HepG2 (cell line): ENCODE data around the gene PRKCE. TPM values are rescaled to one million over a fixed set of nuclear protein-coding genes. Genes with fewer than 3 reads are reported as not detected.

Experiments
- ATAC-seq: fragments of 200-7000 bp; cut with Tn5 transposase; 3 replicates; pipeline ENCODE4 v1.9.1; 2020; ENCODE audit warnings: mild to moderate bottlenecking, moderate library complexity
- BruUV-seq: library from RNA; stranded (reverse); fragments of 400-500 nt; replicated peaks from 2 replicates; lab custom pipeline; 2021; lab: Mats Ljungman, UMichigan
- CTCF ChIA-PET: fragments of 300-600 bp; formaldehyde crosslinking; extraction: SDS; loops from one replicate; lab custom pipeline; 2021; ENCODE audit warnings: low total read pairs, inconsistent platforms, low intra/inter-chr PET ratio; lab: Yijun Ruan, JAX
- POLR2A ChIA-PET: fragments of 350-600 bp; sonication (Branson Sonifier 250); formaldehyde crosslinking; loops from one replicate; lab custom pipeline; 2020; ENCODE audit warnings: antibody characterized with exemption, inconsistent platforms; lab: Yijun Ruan, JAX
- DNase-seq: peaks from one replicate; pipeline ENCODE4 v3.0.0-alpha.2; 2015; ENCODE audit warnings: low spot score
- FAIRE-seq: peaks from 3 replicates; lab custom pipeline; 2011; peaks lifted over from hg19 to GRCh38; lab: Jason Lieb, UNC
- H2AFZ ChIP-seq: one replicate; pipeline ENCODE4 v1.6.1; 2011; ENCODE audit warnings: low read length, inconsistent platforms
- H3K27ac ChIP-seq: fragments of 300-600 bp; 3 replicates; pipeline ENCODE4 v1.8.0; 2011; ENCODE audit warnings: mixed run types, mild to moderate bottlenecking, mixed read lengths, low read length, inconsistent platforms; ENCODE audit not compliant: insufficient read depth; ENCODE audit errors: extremely low read length
- H3K27me3 ChIP-seq, 2 experiments: fragments of 200-600 bp in 1 of 2; 2 replicates in 1 of 2; 3 replicates in 1 of 2; pipeline versions ENCODE4 v1.6.0 to v1.8.0; 2011; ENCODE audit warnings: low read length in 2 of 2, mild to moderate bottlenecking in 2 of 2, moderate library complexity in 2 of 2, inconsistent platforms in 1 of 2; ENCODE audit not compliant: insufficient read depth in 2 of 2, control insufficient read depth in 1 of 2
- H3K36me3 ChIP-seq, 2 experiments: fragments of 200-600 bp in 1 of 2; replicated peaks in 1 of 2; 2 replicates in 1 of 2; 3 replicates in 1 of 2; pipeline versions ENCODE4 v1.5.1 to v1.8.0; 2011; ENCODE audit warnings: low read length in 2 of 2, inconsistent platforms in 1 of 2; ENCODE audit not compliant: insufficient read depth in 2 of 2, control insufficient read depth in 1 of 2
- H3K4me1 ChIP-seq: 2 replicates; pipeline ENCODE4 v1.5.1; 2012; ENCODE audit warnings: low read length, inconsistent platforms; ENCODE audit not compliant: insufficient read depth
- H3K4me2 ChIP-seq: 2 replicates; pipeline ENCODE4 v1.6.0; 2011; ENCODE audit warnings: low read depth, low read length, inconsistent platforms
- H3K4me3 ChIP-seq, 3 experiments: fragments of 200-600 bp in 1 of 3; sonication (generic), shearing (Covaris generic) in 1 of 3; replicated peaks in 1 of 3; 2 replicates each; pipeline ENCODE4 v1.5.1; 2011 to 2016; ENCODE audit warnings: low read length in 3 of 3, inconsistent platforms in 2 of 3, low read depth in 2 of 3, mild to moderate bottlenecking in 2 of 3, control low read depth in 1 of 3, mixed read lengths in 1 of 3; ENCODE audit not compliant: insufficient read depth in 1 of 3
- H3K79me2 ChIP-seq: one replicate; pipeline ENCODE4 v1.6.1; 2011; ENCODE audit warnings: low read length, inconsistent platforms; ENCODE audit not compliant: insufficient read depth
- H3K9ac ChIP-seq: 2 replicates; pipeline ENCODE4 v1.6.0; 2011; ENCODE audit warnings: mild to moderate bottlenecking, low read depth, low read length, inconsistent platforms; ENCODE audit not compliant: insufficient read depth
- H3K9me3 ChIP-seq: 2 replicates; pipeline ENCODE4 v1.5.1; 2012; ENCODE audit warnings: mild to moderate bottlenecking, low read length
- H4K20me1 ChIP-seq: 2 replicates; pipeline ENCODE4 v1.6.0; 2011; ENCODE audit warnings: inconsistent platforms, mild to moderate bottlenecking, low read length, moderate library complexity; ENCODE audit not compliant: insufficient read depth
- AKNA ChIP-seq: sonication (generic); formaldehyde crosslinking; IDR thresholded peaks from 2 replicates; pipeline ENCODE4 v1.4.0; 2020; ENCODE audit warnings: missing genetic modification reagents, borderline replicate concordance
- CHD2 ChIP-seq: IDR thresholded peaks from 2 replicates; pipeline ENCODE4 v1.6.1; 2011; ENCODE audit warnings: low read depth, low read length, improper control_type of control experiment
- FLYWCH1 ChIP-seq: sonication (generic); formaldehyde crosslinking; IDR thresholded peaks from 2 replicates; pipeline ENCODE4 v1.8.1; 2023; ENCODE audit warnings: mild to moderate bottlenecking, missing genetic modification reagents
- FOXO1 ChIP-seq: sonication (generic); formaldehyde crosslinking; IDR thresholded peaks from 2 replicates; pipeline ENCODE4 v1.4.0; 2020; ENCODE audit warnings: missing genetic modification reagents
- HNRNPL ChIP-seq: fragments of 200-400 bp; formaldehyde crosslinking; IDR thresholded peaks from 2 replicates; pipeline ENCODE4 v1.6.1; 2017; ENCODE audit warnings: mild to moderate bottlenecking, low read depth, low read length
- MTA1 ChIP-seq: sonication (generic); formaldehyde crosslinking; IDR thresholded peaks from 2 replicates; pipeline ENCODE4 v1.4.0; 2020; ENCODE audit warnings: missing genetic modification reagents, mild to moderate bottlenecking, borderline replicate concordance
- ZNF234 ChIP-seq: sonication (generic); formaldehyde crosslinking; conservative IDR thresholded peaks from 2 replicates; pipeline ENCODE4 v1.5.1; 2020; ENCODE audit warnings: mild to moderate bottlenecking, missing genetic modification reagents
- ZNF510 ChIP-seq: sonication (generic); formaldehyde crosslinking; IDR thresholded peaks from 2 replicates; pipeline ENCODE4 v1.4.0; 2020; ENCODE audit warnings: low read depth, mild to moderate bottlenecking, missing genetic modification reagents
- ZNF670 ChIP-seq: sonication (generic); formaldehyde crosslinking; IDR thresholded peaks from 2 replicates; pipeline ENCODE4 v1.8.0; 2022; ENCODE audit warnings: mild to moderate bottlenecking, missing genetic modification reagents, borderline replicate concordance
- WGBS: methylation state at CpG from one replicate; pipeline ENCODE4 v1.1.6; 2017; ENCODE audit warnings: low lambda C conversion rate; 5-methylcytosine and 5-hydroxymethylcytosine counted together
- in situ Hi-C: cut with HindIII; loops from 2 replicates; pipeline ENCODE4 v1.10.0; 2017; ENCODE audit warnings: low pct_unique_long_range_greater_than_20kb; ENCODE audit not compliant: extremely low pct_ligation_motif_present
- intact Hi-C: fragments of 100-400 bp; cut with micrococcal nuclease; formaldehyde crosslinking; loops from one replicate; pipeline ENCODE4 v1.10.0; 2022; ENCODE audit not compliant: unreplicated experiment
- polyA plus RNA-seq, 8 experiments: library from polyadenylated mRNA; depleted of rRNA in 3 of 8; stranded (reverse) in 7 of 8; unstranded in 1 of 8; fragments of >200 nt; fragmentation: Illumina TruSeq in 4 of 8; extraction: Trizol in 4 of 8; gene quantifications; 2 replicates each; pipeline versions ENCODE4 v1.2.1 to v1.2.3, GENCODE V29; 2011 to 2016; ENCODE audit warnings: low read depth in 4 of 8, missing spikeins in 1 of 8, mixed read lengths in 1 of 8; ENCODE audit not compliant: insufficient read depth in 1 of 8
- total RNA-seq, 5 experiments: library from RNA; depleted of rRNA; stranded (reverse); fragments of >200 nt; fragmentation: Illumina TruSeq; extraction: Trizol; gene quantifications; 2 replicates each; pipeline ENCODE4 v1.2.3, GENCODE V29; 2016; ENCODE audit warnings: low read depth in 1 of 5
- TF ChIP-seq, protein P1 (sequence below): sonication (generic); formaldehyde crosslinking; IDR thresholded peaks from 2 replicates; pipeline ENCODE4 v1.4.0; 2020; ENCODE audit warnings: missing genetic modification reagents, borderline replicate concordance
- TF ChIP-seq, protein P2 (sequence below): sonication (generic); formaldehyde crosslinking; IDR thresholded peaks from 2 replicates; pipeline ENCODE4 v1.4.0; 2020; ENCODE audit warnings: missing genetic modification reagents

The PRKCE gene
- total and polyA plus RNA-seq, 2 of the 13 experiments (the other 11 are each of a cell fraction or from before 2014, with no cell fraction given): 1.0 to 3.9 TPM

DNA sequence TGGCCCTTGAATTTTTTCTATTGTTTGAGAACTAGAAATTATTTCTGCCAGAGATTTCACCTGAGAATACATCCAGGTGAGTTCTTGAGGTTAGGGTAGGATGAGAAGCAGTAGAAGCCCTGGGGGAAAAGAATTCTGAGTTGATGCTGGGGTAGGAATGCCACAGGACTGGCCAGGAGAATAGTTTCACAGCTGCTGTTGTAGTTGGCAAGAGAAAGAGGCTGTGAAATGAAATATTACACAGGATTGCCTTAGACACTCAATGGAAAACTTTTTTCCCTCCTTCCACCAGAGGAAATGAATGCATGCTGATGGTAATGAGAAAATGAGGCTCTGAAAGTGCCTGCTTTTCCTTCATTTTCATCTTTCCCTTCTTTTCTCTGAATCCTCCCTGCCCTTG lies 54.6 kb downstream of the PRKCE start (continued):
- no peak for TF ChIP-seq HNRNPL
- TF ChIP-seq, protein P1, sequence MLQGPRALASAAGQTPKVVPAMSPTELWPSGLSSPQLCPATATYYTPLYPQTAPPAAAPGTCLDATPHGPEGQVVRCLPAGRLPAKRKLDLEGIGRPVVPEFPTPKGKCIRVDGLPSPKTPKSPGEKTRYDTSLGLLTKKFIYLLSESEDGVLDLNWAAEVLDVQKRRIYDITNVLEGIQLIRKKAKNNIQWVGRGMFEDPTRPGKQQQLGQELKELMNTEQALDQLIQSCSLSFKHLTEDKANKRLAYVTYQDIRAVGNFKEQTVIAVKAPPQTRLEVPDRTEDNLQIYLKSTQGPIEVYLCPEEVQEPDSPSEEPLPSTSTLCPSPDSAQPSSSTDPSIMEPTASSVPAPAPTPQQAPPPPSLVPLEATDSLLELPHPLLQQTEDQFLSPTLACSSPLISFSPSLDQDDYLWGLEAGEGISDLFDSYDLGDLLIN (CRISPR knock-in tag): no peak

DNA sequence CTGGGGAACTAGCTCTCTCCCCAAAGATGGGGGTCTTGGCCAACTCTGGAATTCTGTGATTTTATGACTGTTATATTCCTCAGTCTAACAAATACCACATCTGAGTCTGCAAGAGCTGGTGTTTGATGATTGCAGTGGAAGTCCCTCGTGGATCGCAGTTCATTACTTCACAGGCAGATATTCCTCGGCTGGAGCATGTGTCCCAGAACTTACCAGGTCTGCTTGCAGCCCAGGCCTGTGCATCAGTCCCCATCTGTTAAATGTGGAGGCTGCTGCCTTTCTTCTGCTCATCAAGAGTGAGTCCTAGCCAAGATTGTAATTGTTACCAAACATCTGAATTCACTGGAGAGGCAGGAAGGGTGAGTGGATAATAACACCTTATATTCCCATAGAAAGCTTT lies 55.5 kb downstream of the PRKCE start:
- Histone ChIP-seq H3K9me3 (no peaks in the 10 kb centered on the region), H2AFZ (no peak overlapping the region), H3K4me2 (no peak overlapping the region), H3K4me3 (no peak overlapping the region), H4K20me1 (no peaks in the 10 kb centered on the region), H3K4me1 (no peaks in the 10 kb centered on the region), H3K27ac (no peak overlapping the region), H3K79me2 (no peaks in the 10 kb centered on the region), H3K9ac (no peak overlapping the region)
- no peak for DNase-seq
- no peak for ATAC-seq
- POLR2A ChIA-PET: no interaction called here
- BruUV-seq: no TSS peak
- CTCF ChIA-PET: no interaction called here
- in situ Hi-C loops: no loop called here
- no peak for TF ChIP-seq MTA1
- TF ChIP-seq ZNF510: no peak
- no peak for TF ChIP-seq ZNF670 (CRISPR knock-in tag)
- TF ChIP-seq FLYWCH1: no peak
- no peak for TF ChIP-seq ZNF234 (CRISPR knock-in tag)
- TF ChIP-seq, protein P2, sequence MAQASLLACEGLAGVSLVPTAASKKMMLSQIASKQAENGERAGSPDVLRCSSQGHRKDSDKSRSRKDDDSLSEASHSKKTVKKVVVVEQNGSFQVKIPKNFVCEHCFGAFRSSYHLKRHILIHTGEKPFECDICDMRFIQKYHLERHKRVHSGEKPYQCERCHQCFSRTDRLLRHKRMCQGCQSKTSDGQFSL (CRISPR knock-in tag): no peak
- no peak for TF ChIP-seq AKNA (CRISPR knock-in tag)
- no peak for TF ChIP-seq CHD2
- TF ChIP-seq FOXO1 (CRISPR knock-in tag): no peak
- TF ChIP-seq, all 625 proteins: peak for 0
- WGBS: 71% methylated on average over 3 of the region's 3 CpGs
- H3K36me3 ChIP-seq: no peaks in the 10 kb centered on the region
- intact Hi-C loops: no loop called here
- H3K27me3 ChIP-seq: no peaks in the 10 kb centered on the region
- no peak for FAIRE-seq
